Naive thymus-derived CD4-positive, alpha-beta T cell (primary cell): ENCODE results near the gene THAP4. TPM values are rescaled to one million over a fixed set of nuclear protein-coding genes. Genes with fewer than 3 reads are reported as not detected.

Experiments used
- ATAC-seq: fragments of 150-1000 bp; cut with Tn5 transposase; 2 replicates; pipeline ENCODE4 v1.10.0; 2021; ENCODE audit warnings: mild to moderate bottlenecking, moderate library complexity
- CTCF ChIA-PET: fragments of 350-600 bp; sonication (Branson Sonifier 250); formaldehyde crosslinking; loops from one replicate; lab custom pipeline; 2021; ENCODE audit warnings: antibody characterized with exemption; lab: Charles Lee
- POLR2A ChIA-PET: fragments of 350-600 bp; sonication (Branson Sonifier 250); formaldehyde crosslinking; loops from one replicate; lab custom pipeline; 2021; ENCODE audit warnings: antibody characterized with exemption, inconsistent platforms; lab: Charles Lee
- DNase-seq, 9 donors: peaks; one replicate each; pipeline versions ENCODE4 v3.0.0 to v3.0.0-alpha.2; 2020 to 2022; ENCODE audit warnings: mixed read lengths in 1 of 9
- H3K27ac ChIP-seq: one replicate; pipeline ENCODE4 v1.7.0; 2013; ENCODE audit warnings: mild to moderate bottlenecking, low read depth, low read length, moderate library complexity
- H3K27me3 ChIP-seq, 2 donors: one replicate each; pipeline ENCODE4 v1.7.0; 2013; ENCODE audit warnings: low read length in 2 of 2, mild to moderate bottlenecking in 2 of 2, moderate library complexity in 2 of 2; ENCODE audit not compliant: control insufficient read depth in 2 of 2, insufficient read depth in 2 of 2
- H3K36me3 ChIP-seq, 3 experiments: 1 replicate in 2 of 3; 2 replicates in 1 of 3; pipeline ENCODE4 v1.7.0; 2013; ENCODE audit warnings: low read length in 3 of 3, mild to moderate bottlenecking in 3 of 3, moderate library complexity in 1 of 3; ENCODE audit not compliant: insufficient read depth in 3 of 3, control insufficient read depth in 2 of 3
- H3K4me1 ChIP-seq, 2 donors: one replicate each; pipeline ENCODE4 v1.7.0; 2013; ENCODE audit warnings: low read length in 2 of 2, mild to moderate bottlenecking in 2 of 2, moderate library complexity in 1 of 2; ENCODE audit not compliant: control insufficient read depth in 2 of 2, insufficient read depth in 2 of 2
- H3K4me3 ChIP-seq: 2 replicates; pipeline ENCODE4 v1.7.0; 2013; ENCODE audit warnings: mild to moderate bottlenecking, low read length
- H3K9me3 ChIP-seq, 3 experiments: 1 replicate in 2 of 3; 2 replicates in 1 of 3; pipeline ENCODE4 v1.7.0; 2013; ENCODE audit warnings: low read length in 3 of 3; ENCODE audit not compliant: control insufficient read depth in 2 of 3
- H3K27ac Mint-ChIP-seq, 9 donors: one replicate each; pipeline ENCODE4 v1.8.0; 2020 to 2022; ENCODE audit warnings: mixed read lengths in 9 of 9, mild to moderate bottlenecking in 8 of 9, moderate library complexity in 5 of 9, inconsistent platforms in 2 of 9
- H3K27me3 Mint-ChIP-seq, 5 donors: one replicate each; pipeline ENCODE4 v1.8.0; 2021 to 2022; ENCODE audit warnings: mixed read lengths in 5 of 5, mild to moderate bottlenecking in 1 of 5
- H3K36me3 Mint-ChIP-seq, 5 donors: one replicate each; pipeline ENCODE4 v1.8.0; 2020 to 2022; ENCODE audit warnings: mixed read lengths in 5 of 5, mild to moderate bottlenecking in 3 of 5, inconsistent platforms in 1 of 5
- H3K4me1 Mint-ChIP-seq, 7 donors: one replicate each; pipeline ENCODE4 v1.8.0; 2020 to 2022; ENCODE audit warnings: mixed read lengths in 7 of 7, mild to moderate bottlenecking in 3 of 7, inconsistent platforms in 1 of 7
- H3K4me3 Mint-ChIP-seq, 10 donors: one replicate each; pipeline ENCODE4 v1.8.0; 2020 to 2022; ENCODE audit warnings: mild to moderate bottlenecking in 10 of 10, mixed read lengths in 10 of 10, moderate library complexity in 6 of 10, inconsistent platforms in 2 of 10
- H3K9me3 Mint-ChIP-seq, 11 donors: one replicate each; pipeline ENCODE4 v1.8.0; 2020 to 2022; ENCODE audit warnings: mixed read lengths in 11 of 11, mild to moderate bottlenecking in 4 of 11, inconsistent platforms in 1 of 11, moderate library complexity in 1 of 11
- intact Hi-C, 2 donors: fragments of 100-400 bp; cut with micrococcal nuclease; formaldehyde crosslinking; loops; one replicate each; pipeline ENCODE4 v1.15.1; 2023
- polyA plus RNA-seq, 2 donors: library from polyadenylated mRNA; unstranded; fragments of 300-500 nt; fragmentation: Illumina TruSeq; gene quantifications; one replicate each; pipeline ENCODE4 v1.2.3, GENCODE V29; 2021
- total RNA-seq, 6 experiments: library from RNA in 5 of 6; stranded (reverse) in 5 of 6; gene quantifications; 1 replicate in 5 of 6; 2 replicates in 1 of 6; pipeline ENCODE4 v1.2.3 and lab custom pipeline; 2021 to 2026

THAP4 gene
- total and polyA plus RNA-seq, 7 experiments from 2014 or later = 26.4 to 56.2 (median 30.8) TPM

- no peaks in the 10 kb centered on the region for H3K27me3 ChIP-seq
- H3K4me3 ChIP-seq = no peak overlapping the region
- peaks cover 0 to 79% (median 8%) of the 10 kb centered on the region in 3 experiments for H3K36me3 ChIP-seq
- Mint-ChIP-seq H3K36me3 (peaks cover 9 to 57% (median 18%) of the 10 kb centered on the region in 5 donors), H3K9me3 (no peaks in the 10 kb centered on the region), H3K4me3 (no peak overlapping the region), H3K4me1 (peaks cover 0 to 2% (median 0%) of the 10 kb centered on the region in 7 donors), H3K27me3 (no peaks in the 10 kb centered on the region), H3K27ac (peak overlapping the region in 2 of 9 donors; percentile 14 to 41)
- CTCF ChIA-PET = interaction anchor here (0.9 kb wide), 1 partner anchor 82 kb away, joined by 3 read pairs; no protein-coding TSS in a partner anchor
- H3K4me1 ChIP-seq = no peaks in the 10 kb centered on the region
- no peaks in the 10 kb centered on the region for H3K9me3 ChIP-seq
- H3K27ac ChIP-seq = no peak overlapping the region
- POLR2A ChIA-PET = no interaction called here
- ATAC-seq = no peak
- intact Hi-C loops = no loop called here
- DNase-seq = no peak
Measured at GRCh38 chr2:241657786-241658254, 20.9 kb upstream of the THAP4 start.

GRCh38 chr2:241656190-241656741 lies 19.3 kb upstream of the THAP4 start:
- POLR2A ChIA-PET = no interaction called here
- Mint-ChIP-seq H3K27ac (no peak overlapping the region), H3K4me1 (peaks cover 0 to 4% (median 0%) of the 10 kb centered on the region in 7 donors), H3K4me3 (no peak overlapping the region), H3K36me3 (peaks cover 8 to 55% (median 18%) of the 10 kb centered on the region in 5 donors), H3K27me3 (no peaks in the 10 kb centered on the region), H3K9me3 (no peaks in the 10 kb centered on the region)
- CTCF ChIA-PET = no interaction called here
- no peak for DNase-seq
- Histone ChIP-seq H3K36me3 (peaks cover under 1 to 88% (median 16%) of the 10 kb centered on the region in 3 experiments), H3K27ac (no peak overlapping the region), H3K4me3 (no peak overlapping the region), H3K4me1 (no peaks in the 10 kb centered on the region), H3K27me3 (no peaks in the 10 kb centered on the region), H3K9me3 (no peaks in the 10 kb centered on the region)
- ATAC-seq = no peak
- intact Hi-C loops = no loop called here

- Mint-ChIP-seq H3K9me3 (no peaks in the 10 kb centered on the region), H3K27ac (peak overlapping the region in 1 of 9 donors; percentile 10), H3K4me1 (peaks cover 0 to 5% (median 3%) of the 10 kb centered on the region in 7 donors), H3K4me3 (no peak overlapping the region), H3K36me3 (peaks cover 8 to 51% (median 18%) of the 10 kb centered on the region in 5 donors), H3K27me3 (no peaks in the 10 kb centered on the region)
- intact Hi-C loops = no loop called here
- Histone ChIP-seq H3K4me3 (no peak overlapping the region), H3K9me3 (no peaks in the 10 kb centered on the region), H3K36me3 (peaks cover 6 to 88% (median 16%) of the 10 kb centered on the region in 3 experiments), H3K27me3 (no peaks in the 10 kb centered on the region), H3K27ac (no peak overlapping the region), H3K4me1 (no peaks in the 10 kb centered on the region)
- ATAC-seq = no peak
- ChIA-PET POLR2A (no interaction called here), CTCF (no interaction called here)
- DNase-seq = no peak
Measured at GRCh38 chr2:241655516-241656189, 18.7 kb upstream of the THAP4 start.

GRCh38 chr2:241654551-241654950 lies 17.6 kb upstream of the THAP4 start:
- Mint-ChIP-seq H3K27ac (no peak overlapping the region), H3K27me3 (no peaks in the 10 kb centered on the region), H3K9me3 (no peaks in the 10 kb centered on the region), H3K4me3 (no peak overlapping the region), H3K36me3 (peaks cover 6 to 43% (median 13%) of the 10 kb centered on the region in 5 donors), H3K4me1 (peaks cover 0 to 5% (median 3%) of the 10 kb centered on the region in 7 donors)
- POLR2A ChIA-PET = no interaction called here
- no peaks in the 10 kb centered on the region for H3K27me3 ChIP-seq
- no peaks in the 10 kb centered on the region for H3K9me3 ChIP-seq
- ATAC-seq = no peak
- DNase-seq = no peak
- H3K36me3 ChIP-seq = peaks cover 6 to 84% (median 16%) of the 10 kb centered on the region in 3 experiments
- CTCF ChIA-PET = no interaction called here
- intact Hi-C loops = no loop called here
- H3K27ac ChIP-seq = no peak overlapping the region
- H3K4me3 ChIP-seq = no peak overlapping the region
- H3K4me1 ChIP-seq = no peaks in the 10 kb centered on the region

- H3K4me1 Mint-ChIP-seq = peaks cover 5 to 14% (median 8%) of the 10 kb centered on the region in 7 donors
- H3K27me3 ChIP-seq = no peaks in the 10 kb centered on the region
- H3K36me3 Mint-ChIP-seq = peaks cover 3 to 36% (median 9%) of the 10 kb centered on the region in 5 donors
- H3K27me3 Mint-ChIP-seq = no peaks in the 10 kb centered on the region
- no peaks in the 10 kb centered on the region for H3K4me1 ChIP-seq
- H3K9me3 Mint-ChIP-seq = no peaks in the 10 kb centered on the region
- CTCF ChIA-PET = no interaction called here
- peaks cover 6 to 71% (median 16%) of the 10 kb centered on the region in 3 experiments for H3K36me3 ChIP-seq
- H3K4me3 ChIP-seq = no peak overlapping the region
- DNase-seq (no peak), ATAC-seq (no peak)
- intact Hi-C loops = no loop called here
- no peak overlapping the region for H3K27ac Mint-ChIP-seq
- no peak overlapping the region for H3K27ac ChIP-seq
- H3K9me3 ChIP-seq = no peaks in the 10 kb centered on the region
- POLR2A ChIA-PET = no interaction called here
- no peak overlapping the region for H3K4me3 Mint-ChIP-seq
Measured at GRCh38 chr2:241653210-241653750, 16.3 kb upstream of the THAP4 start.

- H3K36me3 ChIP-seq = peaks cover 6 to 66% (median 16%) of the 10 kb centered on the region in 3 experiments
- no peaks in the 10 kb centered on the region for H3K9me3 ChIP-seq
- Mint-ChIP-seq H3K4me1 (peaks cover 5 to 15% (median 8%) of the 10 kb centered on the region in 7 donors), H3K4me3 (no peak overlapping the region), H3K27ac (no peak overlapping the region), H3K27me3 (no peaks in the 10 kb centered on the region), H3K9me3 (no peaks in the 10 kb centered on the region), H3K36me3 (peaks cover 2 to 35% (median 7%) of the 10 kb centered on the region in 5 donors)
- no peaks in the 10 kb centered on the region for H3K4me1 ChIP-seq
- no peak overlapping the region for H3K4me3 ChIP-seq
- POLR2A ChIA-PET = no interaction called here
- no peak overlapping the region for H3K27ac ChIP-seq
- ATAC-seq (no peak), DNase-seq (no peak)
- H3K27me3 ChIP-seq = no peaks in the 10 kb centered on the region
- CTCF ChIA-PET = no interaction called here
- intact Hi-C loops = no loop called here
Measured at GRCh38 chr2:241652722-241653121, 15.8 kb upstream of the THAP4 start.
